ENCODE measurements around the gene NEIL1.

The NEIL1 gene

GRCh38 chr15:75357976-75358673 lies 11.3 kb downstream of the NEIL1 start:
- DNase-seq = no peak

- no peak for DNase-seq
Measured at GRCh38 chr15:75358771-75359536, 12.1 kb downstream of the NEIL1 start.

- no peak for DNase-seq
Measured at GRCh38 chr15:75359537-75360250, 12.9 kb downstream of the NEIL1 start.

GRCh38 chr15:75360391-75360790 lies 13.6 kb downstream of the NEIL1 start:
- no peak for DNase-seq

- DNase-seq = no peak
Measured at GRCh38 chr15:75360856-75361255, 14.0 kb downstream of the NEIL1 start.

GRCh38 chr15:75361361-75361988 lies 14.6 kb downstream of the NEIL1 start:
- no peak for DNase-seq

GRCh38 chr15:75361989-75362641 lies 15.3 kb downstream of the NEIL1 start:
- no peak for DNase-seq

- DNase-seq = no peak
Measured at GRCh38 chr15:75362642-75363249, 15.9 kb downstream of the NEIL1 start.

- DNase-seq = no peak
Measured at GRCh38 chr15:75363786-75364185, 16.9 kb downstream of the NEIL1 start.

GRCh38 chr15:75364881-75365280 lies 18.0 kb downstream of the NEIL1 start:
- no peak for DNase-seq

- no peak for DNase-seq
Measured at GRCh38 chr15:75366163-75366562, 19.3 kb downstream of the NEIL1 start.

- no peak for DNase-seq
Measured at GRCh38 chr15:75367006-75367405, 20.2 kb downstream of the NEIL1 start.

GRCh38 chr15:75367406-75367912 lies 20.6 kb downstream of the NEIL1 start:
- no peak for DNase-seq

- DNase-seq = peak; percentile 45 to 87
Measured at GRCh38 chr15:75367913-75368688, 21.3 kb downstream of the NEIL1 start, which contains the start of gene MAN2C1. MAN2C1 (minus strand) TSS chr15:75368607; CDS start chr15:75368583, 24 bp downstream.

GRCh38 chr15:75368689-75369239 lies 21.9 kb downstream of the NEIL1 start:
- no peak for DNase-seq

- no peak for DNase-seq
Measured at GRCh38 chr15:75369897-75370581, 23.2 kb downstream of the NEIL1 start.

GRCh38 chr15:75371486-75371885 lies 24.6 kb downstream of the NEIL1 start:
- DNase-seq = no peak

GRCh38 chr15:75371901-75372688 lies 25.3 kb downstream of the NEIL1 start:
- no peak for DNase-seq

- DNase-seq = no peak
Measured at GRCh38 chr15:75380773-75381172, 33.9 kb downstream of the NEIL1 start.

Measured in NCI-H187 (cell line).